Suprapubic skin (tissue), 3 donors: ENCODE results near the gene FMN1.

Source experiments
- CTCF ChIP-seq, 2 donors: fragments of 200-600 bp in 1 of 2; fragments of 450-650 bp in 1 of 2; sonication (generic) in 1 of 2; IDR thresholded peaks; one replicate each; pipeline ENCODE4 v1.5.1; 2016 to 2019; ENCODE audit warnings: antibody characterized with exemption in 2 of 2, mild to moderate bottlenecking in 1 of 2, moderate library complexity in 1 of 2
- POLR2AphosphoS5 ChIP-seq, 3 donors: sonication (generic); formaldehyde crosslinking; IDR thresholded peaks; one replicate each; pipeline ENCODE4 v1.6.1; 2017; ENCODE audit warnings: antibody characterized with exemption in 3 of 3

- no peak for TF ChIP-seq CTCF (IDR thresholded peaks at IDR 0.05)
- no peak for TF ChIP-seq POLR2AphosphoS5 (IDR thresholded peaks at IDR 0.05)
Measured at GRCh38 chr15:33243393-33243792, 48.9 kb upstream of the FMN1 start.
